Measurements from ENCODE around the gene JKAMP.

Gene JKAMP

GRCh38 chr14:59484639-59485175 is 390 bp downstream of the JKAMP start:
- in situ Hi-C loops (cut with HindIII; ENCODE audit: low pct_unique_long_range_greater_than_20kb, low sequenced_read_pairs) = no loop called here
- DNase-seq (ENCODE audit: low read depth in 1 of 2, low spot score in 1 of 2) = no peak
- TF ChIP-seq JUND (IDR thresholded peaks at IDR 0.05; ENCODE audit: low read depth) = no peak

GRCh38 chr14:59490756-59491155 is 6.4 kb downstream of the JKAMP start:
- no peak for DNase-seq (ENCODE audit: low read depth in 1 of 2, low spot score in 1 of 2)
- no peak for TF ChIP-seq JUND (IDR thresholded peaks at IDR 0.05; ENCODE audit: low read depth)
- in situ Hi-C loops (cut with HindIII; ENCODE audit: low pct_unique_long_range_greater_than_20kb, low sequenced_read_pairs) = no loop called here

- no peak for DNase-seq (ENCODE audit: low read depth in 1 of 2, low spot score in 1 of 2)
- TF ChIP-seq JUND (IDR thresholded peaks at IDR 0.05; ENCODE audit: low read depth) = no peak
- in situ Hi-C loops (cut with HindIII; ENCODE audit: low pct_unique_long_range_greater_than_20kb, low sequenced_read_pairs) = no loop called here
These were observed 8.1 kb downstream of the JKAMP start for GRCh38 chr14:59492384-59492783.

GRCh38 chr14:59500732-59501131 is 16.4 kb downstream of the JKAMP start:
- no peak for DNase-seq (ENCODE audit: low read depth in 1 of 2, low spot score in 1 of 2)
- in situ Hi-C loops (cut with HindIII; ENCODE audit: low pct_unique_long_range_greater_than_20kb, low sequenced_read_pairs) = no loop called here
- no peak for TF ChIP-seq JUND (IDR thresholded peaks at IDR 0.05; ENCODE audit: low read depth)

GRCh38 chr14:59503256-59503655 is 18.9 kb downstream of the JKAMP start:
- in situ Hi-C loops (cut with HindIII; ENCODE audit: low pct_unique_long_range_greater_than_20kb, low sequenced_read_pairs) = no loop called here
- no peak for TF ChIP-seq JUND (IDR thresholded peaks at IDR 0.05; ENCODE audit: low read depth)
- DNase-seq (ENCODE audit: low read depth in 1 of 2, low spot score in 1 of 2) = no peak

- no peak for TF ChIP-seq JUND (IDR thresholded peaks at IDR 0.05; ENCODE audit: low read depth)
- in situ Hi-C loops (cut with HindIII; ENCODE audit: low pct_unique_long_range_greater_than_20kb, low sequenced_read_pairs) = no loop called here
- peak in 1 of 2 experiments; percentile 75 for DNase-seq (ENCODE audit: low read depth in 1 of 2, low spot score in 1 of 2)
These were observed 22.9 kb downstream of the JKAMP start for GRCh38 chr14:59507063-59507751.

GRCh38 chr14:59507752-59508103 is 23.4 kb downstream of the JKAMP start:
- peak in 1 of 2 experiments; percentile 26 for DNase-seq (ENCODE audit: low read depth in 1 of 2, low spot score in 1 of 2)
- TF ChIP-seq JUND (IDR thresholded peaks at IDR 0.05; ENCODE audit: low read depth) = no peak
- in situ Hi-C loops (cut with HindIII; ENCODE audit: low pct_unique_long_range_greater_than_20kb, low sequenced_read_pairs) = no loop called here

- TF ChIP-seq JUND (IDR thresholded peaks at IDR 0.05; ENCODE audit: low read depth) = no peak
- DNase-seq (ENCODE audit: low read depth in 1 of 2, low spot score in 1 of 2) = no peak
- in situ Hi-C loops (cut with HindIII; ENCODE audit: low pct_unique_long_range_greater_than_20kb, low sequenced_read_pairs) = no loop called here
These were observed 24.8 kb downstream of the JKAMP start for GRCh38 chr14:59509101-59509500.

GRCh38 chr14:59510001-59510400 is 25.7 kb downstream of the JKAMP start:
- in situ Hi-C loops (cut with HindIII; ENCODE audit: low pct_unique_long_range_greater_than_20kb, low sequenced_read_pairs) = no loop called here
- TF ChIP-seq JUND (IDR thresholded peaks at IDR 0.05; ENCODE audit: low read depth) = no peak
- DNase-seq (ENCODE audit: low read depth in 1 of 2, low spot score in 1 of 2) = no peak

- TF ChIP-seq JUND (IDR thresholded peaks at IDR 0.05; ENCODE audit: low read depth) = no peak
- in situ Hi-C loops (cut with HindIII; ENCODE audit: low pct_unique_long_range_greater_than_20kb, low sequenced_read_pairs) = no loop called here
- DNase-seq (ENCODE audit: low read depth in 1 of 2, low spot score in 1 of 2) = peak; percentile 29 to 35
These were observed 26.6 kb downstream of the JKAMP start for GRCh38 chr14:59510966-59511365.

GRCh38 chr14:59511916-59512575 is 27.7 kb downstream of the JKAMP start:
- in situ Hi-C loops (cut with HindIII; ENCODE audit: low pct_unique_long_range_greater_than_20kb, low sequenced_read_pairs) = no loop called here
- no peak for TF ChIP-seq JUND (IDR thresholded peaks at IDR 0.05; ENCODE audit: low read depth)
- peak in 1 of 2 experiments; percentile 21 for DNase-seq (ENCODE audit: low read depth in 1 of 2, low spot score in 1 of 2)

- in situ Hi-C loops (cut with HindIII; ENCODE audit: low pct_unique_long_range_greater_than_20kb, low sequenced_read_pairs) = no loop called here
- no peak for DNase-seq (ENCODE audit: low read depth in 1 of 2, low spot score in 1 of 2)
- TF ChIP-seq JUND (IDR thresholded peaks at IDR 0.05; ENCODE audit: low read depth) = no peak
These were observed 35.9 kb downstream of the JKAMP start for GRCh38 chr14:59520224-59520623.

- in situ Hi-C loops (cut with HindIII; ENCODE audit: low pct_unique_long_range_greater_than_20kb, low sequenced_read_pairs) = no loop called here
- TF ChIP-seq JUND (IDR thresholded peaks at IDR 0.05; ENCODE audit: low read depth) = no peak
- no peak for DNase-seq (ENCODE audit: low read depth in 1 of 2, low spot score in 1 of 2)
These were observed 44.9 kb downstream of the JKAMP start for GRCh38 chr14:59529189-59529588.

Data from T47D (cell line).